Adrenal gland (tissue), 5 donors: ENCODE measurements around the gene KRTAP10-2.

Experiments
- CTCF ChIP-seq, 6 experiments: fragments of 450-650 bp in 4 of 6; fragments of 200-600 bp in 2 of 6; sonication (generic) in 1 of 6; IDR thresholded peaks; 1 replicate in 5 of 6; 2 replicates in 1 of 6; pipeline versions ENCODE4 v1.5.1 to v1.8.0; 2016 to 2021; ENCODE audit warnings: antibody characterized with exemption in 6 of 6, mild to moderate bottlenecking in 2 of 6, moderate library complexity in 1 of 6
- POLR2A ChIP-seq, 2 donors: fragments of 450-650 bp; IDR thresholded peaks; one replicate each; pipeline ENCODE4 v1.6.1; 2017; ENCODE audit warnings: antibody characterized with exemption in 2 of 2, mild to moderate bottlenecking in 2 of 2, moderate library complexity in 1 of 2
- donor health status: DM: no; HTN: no; CAD: no.

DNA sequence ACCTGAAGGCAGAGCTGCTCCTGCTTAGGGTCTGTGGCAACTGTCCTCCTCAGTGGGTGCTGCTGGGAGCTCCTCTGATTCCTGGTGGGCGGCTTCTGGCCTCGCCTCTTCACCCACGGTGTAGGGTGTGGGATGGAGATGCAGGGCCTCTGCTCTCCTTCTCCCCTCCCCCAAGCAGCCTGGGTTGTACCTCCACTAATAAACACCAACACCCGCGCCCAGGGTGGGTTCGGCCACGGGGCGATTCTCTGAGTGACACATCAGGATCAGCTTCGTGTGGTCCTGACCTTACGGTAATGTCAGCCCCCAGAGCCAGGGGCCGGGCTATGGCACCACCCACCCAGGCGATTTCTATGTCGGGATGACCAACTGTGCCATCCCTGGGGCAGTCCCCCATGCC lies 35.0 kb downstream of the KRTAP10-2 start:
- TF ChIP-seq CTCF (IDR thresholded peaks at IDR 0.05) (no peak), POLR2A (IDR thresholded peaks at IDR 0.05) (no peak)
